Measurements from ENCODE around the gene GPR25. TPM values are rescaled to one million over a fixed set of nuclear protein-coding genes. Genes with fewer than 3 reads are reported as not detected.
A peak's percentile ranks its signal among the peaks of the same experiment; 100 is the strongest.

The GPR25 gene
- total and polyA plus RNA-seq, 10 of the 15 experiments (the other 5 are each of a cell fraction or from before 2014, with no cell fraction given), result not detected

DNA sequence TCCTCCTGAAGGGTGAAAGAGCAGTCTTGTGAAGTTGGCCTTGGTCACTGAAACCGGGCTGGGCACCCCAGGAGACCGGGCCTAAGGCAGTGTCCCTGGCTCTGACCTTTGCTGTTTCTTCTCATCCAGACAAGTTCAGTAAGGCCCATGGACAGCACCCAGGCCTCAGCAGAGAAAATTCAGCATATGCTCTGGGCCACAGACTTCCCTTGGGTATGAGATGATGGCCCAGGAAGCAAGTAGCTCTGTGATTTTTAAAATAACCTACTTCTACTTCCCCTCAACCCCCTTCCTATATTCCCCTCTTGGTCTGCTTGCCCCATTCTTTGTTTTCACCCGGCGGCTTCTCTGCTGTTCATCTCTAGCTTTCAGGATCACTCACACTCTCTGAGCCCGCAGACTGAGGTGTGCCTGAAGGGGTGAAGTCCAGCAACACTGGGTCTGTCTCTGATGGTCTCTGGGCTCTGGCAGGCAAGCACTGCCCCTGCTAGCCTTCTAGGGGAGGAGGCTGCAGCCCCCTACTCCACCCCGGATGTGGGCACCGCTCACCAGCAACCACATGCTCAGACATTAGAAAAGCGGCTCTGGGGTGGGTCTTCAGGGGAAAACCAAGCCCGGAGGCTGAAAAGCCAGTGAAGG lies 2.9 kb upstream of the GPR25 start (continued):
- TF ChIP-seq, protein P1, sequence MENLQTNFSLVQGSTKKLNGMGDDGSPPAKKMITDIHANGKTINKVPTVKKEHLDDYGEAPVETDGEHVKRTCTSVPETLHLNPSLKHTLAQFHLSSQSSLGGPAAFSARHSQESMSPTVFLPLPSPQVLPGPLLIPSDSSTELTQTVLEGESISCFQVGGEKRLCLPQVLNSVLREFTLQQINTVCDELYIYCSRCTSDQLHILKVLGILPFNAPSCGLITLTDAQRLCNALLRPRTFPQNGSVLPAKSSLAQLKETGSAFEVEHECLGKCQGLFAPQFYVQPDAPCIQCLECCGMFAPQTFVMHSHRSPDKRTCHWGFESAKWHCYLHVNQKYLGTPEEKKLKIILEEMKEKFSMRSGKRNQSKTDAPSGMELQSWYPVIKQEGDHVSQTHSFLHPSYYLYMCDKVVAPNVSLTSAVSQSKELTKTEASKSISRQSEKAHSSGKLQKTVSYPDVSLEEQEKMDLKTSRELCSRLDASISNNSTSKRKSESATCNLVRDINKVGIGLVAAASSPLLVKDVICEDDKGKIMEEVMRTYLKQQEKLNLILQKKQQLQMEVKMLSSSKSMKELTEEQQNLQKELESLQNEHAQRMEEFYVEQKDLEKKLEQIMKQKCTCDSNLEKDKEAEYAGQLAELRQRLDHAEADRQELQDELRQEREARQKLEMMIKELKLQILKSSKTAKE (IDR thresholded peaks at IDR 0.05; ENCODE audit: low read depth, poor library complexity, severe bottlenecking), result peak; percentile 97
- TF ChIP-seq DPF2 (IDR thresholded peaks at IDR 0.05) (peak; percentile 97), CHD4 (IDR thresholded peaks at IDR 0.05) (no peak), RCOR1 (conservative IDR thresholded peaks at IDR 0.05; ENCODE audit: low read depth, low read length) (no peak), CBFB (IDR thresholded peaks at IDR 0.05; ENCODE audit: low read depth) (peak; percentile 73), BMI1 (IDR thresholded peaks at IDR 0.05; ENCODE audit: borderline replicate concordance) (peak; percentile 64; the same call in 1 of the 2 replicates), ZNF217 (IDR thresholded peaks at IDR 0.05) (peak; percentile 82; the same call in 1 of the 2 replicates), MTA2 (IDR thresholded peaks at IDR 0.05; ENCODE audit: low read depth) (peak; percentile 84), RBBP5 (conservative IDR thresholded peaks at IDR 0.05) (no peak), EZH2 (IDR thresholded peaks at IDR 0.05; ENCODE audit: borderline replicate concordance, control insufficient read depth, low read depth, low read length) (no peak), HDAC2 (IDR thresholded peaks at IDR 0.05) (no peak), NFIC (IDR thresholded peaks at IDR 0.05; ENCODE audit: low read depth, low read length) (peak; percentile 90), KLF5 (IDR thresholded peaks at IDR 0.05; ENCODE audit: partially characterized antibody) (no peak)
- TF ChIP-seq, protein P2, sequence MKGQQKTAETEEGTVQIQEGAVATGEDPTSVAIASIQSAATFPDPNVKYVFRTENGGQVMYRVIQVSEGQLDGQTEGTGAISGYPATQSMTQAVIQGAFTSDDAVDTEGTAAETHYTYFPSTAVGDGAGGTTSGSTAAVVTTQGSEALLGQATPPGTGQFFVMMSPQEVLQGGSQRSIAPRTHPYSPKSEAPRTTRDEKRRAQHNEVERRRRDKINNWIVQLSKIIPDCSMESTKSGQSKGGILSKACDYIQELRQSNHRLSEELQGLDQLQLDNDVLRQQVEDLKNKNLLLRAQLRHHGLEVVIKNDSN (IDR thresholded peaks at IDR 0.05; ENCODE audit: borderline replicate concordance, extremely low read length, insufficient read depth, low read depth, low read length), result no peak
- TF ChIP-seq, protein P3, sequence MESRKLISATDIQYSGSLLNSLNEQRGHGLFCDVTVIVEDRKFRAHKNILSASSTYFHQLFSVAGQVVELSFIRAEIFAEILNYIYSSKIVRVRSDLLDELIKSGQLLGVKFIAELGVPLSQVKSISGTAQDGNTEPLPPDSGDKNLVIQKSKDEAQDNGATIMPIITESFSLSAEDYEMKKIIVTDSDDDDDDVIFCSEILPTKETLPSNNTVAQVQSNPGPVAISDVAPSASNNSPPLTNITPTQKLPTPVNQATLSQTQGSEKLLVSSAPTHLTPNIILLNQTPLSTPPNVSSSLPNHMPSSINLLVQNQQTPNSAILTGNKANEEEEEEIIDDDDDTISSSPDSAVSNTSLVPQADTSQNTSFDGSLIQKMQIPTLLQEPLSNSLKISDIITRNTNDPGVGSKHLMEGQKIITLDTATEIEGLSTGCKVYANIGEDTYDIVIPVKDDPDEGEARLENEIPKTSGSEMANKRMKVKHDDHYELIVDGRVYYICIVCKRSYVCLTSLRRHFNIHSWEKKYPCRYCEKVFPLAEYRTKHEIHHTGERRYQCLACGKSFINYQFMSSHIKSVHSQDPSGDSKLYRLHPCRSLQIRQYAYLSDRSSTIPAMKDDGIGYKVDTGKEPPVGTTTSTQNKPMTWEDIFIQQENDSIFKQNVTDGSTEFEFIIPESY (IDR thresholded peaks at IDR 0.05), result no peak
- TF ChIP-seq, protein P4, sequence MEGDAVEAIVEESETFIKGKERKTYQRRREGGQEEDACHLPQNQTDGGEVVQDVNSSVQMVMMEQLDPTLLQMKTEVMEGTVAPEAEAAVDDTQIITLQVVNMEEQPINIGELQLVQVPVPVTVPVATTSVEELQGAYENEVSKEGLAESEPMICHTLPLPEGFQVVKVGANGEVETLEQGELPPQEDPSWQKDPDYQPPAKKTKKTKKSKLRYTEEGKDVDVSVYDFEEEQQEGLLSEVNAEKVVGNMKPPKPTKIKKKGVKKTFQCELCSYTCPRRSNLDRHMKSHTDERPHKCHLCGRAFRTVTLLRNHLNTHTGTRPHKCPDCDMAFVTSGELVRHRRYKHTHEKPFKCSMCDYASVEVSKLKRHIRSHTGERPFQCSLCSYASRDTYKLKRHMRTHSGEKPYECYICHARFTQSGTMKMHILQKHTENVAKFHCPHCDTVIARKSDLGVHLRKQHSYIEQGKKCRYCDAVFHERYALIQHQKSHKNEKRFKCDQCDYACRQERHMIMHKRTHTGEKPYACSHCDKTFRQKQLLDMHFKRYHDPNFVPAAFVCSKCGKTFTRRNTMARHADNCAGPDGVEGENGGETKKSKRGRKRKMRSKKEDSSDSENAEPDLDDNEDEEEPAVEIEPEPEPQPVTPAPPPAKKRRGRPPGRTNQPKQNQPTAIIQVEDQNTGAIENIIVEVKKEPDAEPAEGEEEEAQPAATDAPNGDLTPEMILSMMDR (IDR thresholded peaks at IDR 0.05 in 2 of 3, conservative IDR thresholded peaks at IDR 0.05 in 1 of 3; ENCODE audit: control insufficient read depth in 2 of 3, extremely low read depth in 1 of 3, insufficient read depth in 1 of 3, low read depth in 3 of 3, low read length in 3 of 3), result no peak
- TF ChIP-seq, protein P5, sequence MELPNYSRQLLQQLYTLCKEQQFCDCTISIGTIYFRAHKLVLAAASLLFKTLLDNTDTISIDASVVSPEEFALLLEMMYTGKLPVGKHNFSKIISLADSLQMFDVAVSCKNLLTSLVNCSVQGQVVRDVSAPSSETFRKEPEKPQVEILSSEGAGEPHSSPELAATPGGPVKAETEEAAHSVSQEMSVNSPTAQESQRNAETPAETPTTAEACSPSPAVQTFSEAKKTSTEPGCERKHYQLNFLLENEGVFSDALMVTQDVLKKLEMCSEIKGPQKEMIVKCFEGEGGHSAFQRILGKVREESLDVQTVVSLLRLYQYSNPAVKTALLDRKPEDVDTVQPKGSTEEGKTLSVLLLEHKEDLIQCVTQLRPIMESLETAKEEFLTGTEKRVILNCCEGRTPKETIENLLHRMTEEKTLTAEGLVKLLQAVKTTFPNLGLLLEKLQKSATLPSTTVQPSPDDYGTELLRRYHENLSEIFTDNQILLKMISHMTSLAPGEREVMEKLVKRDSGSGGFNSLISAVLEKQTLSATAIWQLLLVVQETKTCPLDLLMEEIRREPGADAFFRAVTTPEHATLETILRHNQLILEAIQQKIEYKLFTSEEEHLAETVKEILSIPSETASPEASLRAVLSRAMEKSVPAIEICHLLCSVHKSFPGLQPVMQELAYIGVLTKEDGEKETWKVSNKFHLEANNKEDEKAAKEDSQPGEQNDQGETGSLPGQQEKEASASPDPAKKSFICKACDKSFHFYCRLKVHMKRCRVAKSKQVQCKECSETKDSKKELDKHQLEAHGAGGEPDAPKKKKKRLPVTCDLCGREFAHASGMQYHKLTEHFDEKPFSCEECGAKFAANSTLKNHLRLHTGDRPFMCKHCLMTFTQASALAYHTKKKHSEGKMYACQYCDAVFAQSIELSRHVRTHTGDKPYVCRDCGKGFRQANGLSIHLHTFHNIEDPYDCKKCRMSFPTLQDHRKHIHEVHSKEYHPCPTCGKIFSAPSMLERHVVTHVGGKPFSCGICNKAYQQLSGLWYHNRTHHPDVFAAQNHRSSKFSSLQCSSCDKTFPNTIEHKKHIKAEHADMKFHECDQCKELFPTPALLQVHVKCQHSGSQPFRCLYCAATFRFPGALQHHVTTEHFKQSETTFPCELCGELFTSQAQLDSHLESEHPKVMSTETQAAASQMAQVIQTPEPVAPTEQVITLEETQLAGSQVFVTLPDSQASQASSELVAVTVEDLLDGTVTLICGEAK (IDR thresholded peaks at IDR 0.05; ENCODE audit: borderline replicate concordance), result no peak
- TF ChIP-seq, protein P6, sequence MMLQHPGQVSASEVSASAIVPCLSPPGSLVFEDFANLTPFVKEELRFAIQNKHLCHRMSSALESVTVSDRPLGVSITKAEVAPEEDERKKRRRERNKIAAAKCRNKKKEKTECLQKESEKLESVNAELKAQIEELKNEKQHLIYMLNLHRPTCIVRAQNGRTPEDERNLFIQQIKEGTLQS (IDR thresholded peaks at IDR 0.05; ENCODE audit: borderline replicate concordance, extremely low read depth, low read depth, low read length), result no peak
